HCT116 (cell line): Measurements from ENCODE around the gene ELAC1.

ENCODE experiments used
- CEBPB ChIP-seq: IDR thresholded peaks from 2 replicates; pipeline ENCODE4 v1.6.1; 2012; ENCODE audit warnings: low read depth
- EZH2 ChIP-seq: fragments of 200-600 bp; sonication (generic); IDR thresholded peaks from 2 replicates; pipeline ENCODE4 v1.6.1; 2017; ENCODE audit warnings: antibody characterized with exemption, mixed run types
- POLR2A ChIP-seq: IDR thresholded peaks from 2 replicates; pipeline ENCODE4 v1.7.0; 2011; ENCODE audit warnings: borderline replicate concordance; ENCODE audit not compliant: insufficient read depth, insufficient read length; ENCODE audit errors: extremely low read depth
- POLR2AphosphoS5 ChIP-seq: IDR thresholded peaks from 2 replicates; pipeline ENCODE4 v1.6.1; 2011; ENCODE audit warnings: mild to moderate bottlenecking, low read depth, low read length, moderate library complexity
- YY1 ChIP-seq: IDR thresholded peaks from 2 replicates; pipeline ENCODE4 v1.6.1; 2011; ENCODE audit warnings: low read length, low read depth, moderate library complexity, mild to moderate bottlenecking; ENCODE audit not compliant: insufficient replicate concordance; ENCODE audit errors: extremely low read depth
- ZNF274 ChIP-seq: fragments of 200-500 bp; sonication (Bioruptor generic); IDR thresholded peaks from 2 replicates; pipeline ENCODE4 v1.6.1; 2014; ENCODE audit warnings: mild to moderate bottlenecking, low read depth, low read length, inconsistent platforms
- TF ChIP-seq, protein P1 (sequence below), 3 experiments: fragments of 200-600 bp in 1 of 3; sonication (generic) in 1 of 3; IDR thresholded peaks in 2 of 3; conservative IDR thresholded peaks in 1 of 3; 2 replicates each; pipeline ENCODE4 v1.5.1; 2012 to 2017; ENCODE audit warnings: low read depth in 2 of 3, low read length in 2 of 3, antibody characterized with exemption in 1 of 3, borderline replicate concordance in 1 of 3, control low read depth in 1 of 3, mild to moderate bottlenecking in 1 of 3, mixed read lengths in 1 of 3, mixed run types in 1 of 3, moderate library complexity in 1 of 3; ENCODE audit not compliant: insufficient read depth in 1 of 3
- TF ChIP-seq, protein P2 (sequence below): IDR thresholded peaks from 2 replicates; pipeline ENCODE4 v1.6.1; 2012; ENCODE audit warnings: low read depth
- TF ChIP-seq, protein P3 (sequence below): IDR thresholded peaks from 2 replicates; pipeline ENCODE4 v1.6.1; 2012
- TF ChIP-seq, protein P4 (sequence below): IDR thresholded peaks from 2 replicates; pipeline ENCODE4 v1.6.1; 2012

DNA sequence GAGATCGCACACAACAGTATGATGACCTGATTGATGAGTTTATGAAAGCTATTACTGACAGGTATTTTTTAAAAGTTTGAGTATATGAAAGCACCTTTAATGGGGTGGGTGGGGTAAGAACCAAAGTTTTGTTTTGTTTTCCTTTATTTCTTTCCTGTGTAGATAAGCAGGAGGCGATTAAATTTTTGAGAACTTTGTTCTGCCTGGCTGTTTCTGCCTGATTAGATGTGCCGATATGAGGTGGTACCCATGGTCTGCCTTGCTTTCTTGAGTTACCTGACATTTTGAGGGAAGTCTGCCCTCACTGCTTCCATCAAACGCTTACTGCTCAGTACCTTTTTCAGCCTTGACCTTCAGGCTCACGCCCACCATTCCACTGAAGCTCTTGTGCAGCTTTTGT, 49.7 kb upstream of the ELAC1 start:
- TF ChIP-seq, protein P1, sequence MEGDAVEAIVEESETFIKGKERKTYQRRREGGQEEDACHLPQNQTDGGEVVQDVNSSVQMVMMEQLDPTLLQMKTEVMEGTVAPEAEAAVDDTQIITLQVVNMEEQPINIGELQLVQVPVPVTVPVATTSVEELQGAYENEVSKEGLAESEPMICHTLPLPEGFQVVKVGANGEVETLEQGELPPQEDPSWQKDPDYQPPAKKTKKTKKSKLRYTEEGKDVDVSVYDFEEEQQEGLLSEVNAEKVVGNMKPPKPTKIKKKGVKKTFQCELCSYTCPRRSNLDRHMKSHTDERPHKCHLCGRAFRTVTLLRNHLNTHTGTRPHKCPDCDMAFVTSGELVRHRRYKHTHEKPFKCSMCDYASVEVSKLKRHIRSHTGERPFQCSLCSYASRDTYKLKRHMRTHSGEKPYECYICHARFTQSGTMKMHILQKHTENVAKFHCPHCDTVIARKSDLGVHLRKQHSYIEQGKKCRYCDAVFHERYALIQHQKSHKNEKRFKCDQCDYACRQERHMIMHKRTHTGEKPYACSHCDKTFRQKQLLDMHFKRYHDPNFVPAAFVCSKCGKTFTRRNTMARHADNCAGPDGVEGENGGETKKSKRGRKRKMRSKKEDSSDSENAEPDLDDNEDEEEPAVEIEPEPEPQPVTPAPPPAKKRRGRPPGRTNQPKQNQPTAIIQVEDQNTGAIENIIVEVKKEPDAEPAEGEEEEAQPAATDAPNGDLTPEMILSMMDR (IDR thresholded peaks at IDR 0.05 in 2 of 3, conservative IDR thresholded peaks at IDR 0.05 in 1 of 3; ENCODE audit: borderline replicate concordance in 1 of 3, insufficient read depth in 1 of 3, low read depth in 2 of 3, low read length in 2 of 3) = no peak
- TF ChIP-seq ZNF274 (no peak), POLR2AphosphoS5 (no peak), YY1 (no peak), EZH2 (no peak), CEBPB (no peak), POLR2A (no peak)
- TF ChIP-seq, protein P2, sequence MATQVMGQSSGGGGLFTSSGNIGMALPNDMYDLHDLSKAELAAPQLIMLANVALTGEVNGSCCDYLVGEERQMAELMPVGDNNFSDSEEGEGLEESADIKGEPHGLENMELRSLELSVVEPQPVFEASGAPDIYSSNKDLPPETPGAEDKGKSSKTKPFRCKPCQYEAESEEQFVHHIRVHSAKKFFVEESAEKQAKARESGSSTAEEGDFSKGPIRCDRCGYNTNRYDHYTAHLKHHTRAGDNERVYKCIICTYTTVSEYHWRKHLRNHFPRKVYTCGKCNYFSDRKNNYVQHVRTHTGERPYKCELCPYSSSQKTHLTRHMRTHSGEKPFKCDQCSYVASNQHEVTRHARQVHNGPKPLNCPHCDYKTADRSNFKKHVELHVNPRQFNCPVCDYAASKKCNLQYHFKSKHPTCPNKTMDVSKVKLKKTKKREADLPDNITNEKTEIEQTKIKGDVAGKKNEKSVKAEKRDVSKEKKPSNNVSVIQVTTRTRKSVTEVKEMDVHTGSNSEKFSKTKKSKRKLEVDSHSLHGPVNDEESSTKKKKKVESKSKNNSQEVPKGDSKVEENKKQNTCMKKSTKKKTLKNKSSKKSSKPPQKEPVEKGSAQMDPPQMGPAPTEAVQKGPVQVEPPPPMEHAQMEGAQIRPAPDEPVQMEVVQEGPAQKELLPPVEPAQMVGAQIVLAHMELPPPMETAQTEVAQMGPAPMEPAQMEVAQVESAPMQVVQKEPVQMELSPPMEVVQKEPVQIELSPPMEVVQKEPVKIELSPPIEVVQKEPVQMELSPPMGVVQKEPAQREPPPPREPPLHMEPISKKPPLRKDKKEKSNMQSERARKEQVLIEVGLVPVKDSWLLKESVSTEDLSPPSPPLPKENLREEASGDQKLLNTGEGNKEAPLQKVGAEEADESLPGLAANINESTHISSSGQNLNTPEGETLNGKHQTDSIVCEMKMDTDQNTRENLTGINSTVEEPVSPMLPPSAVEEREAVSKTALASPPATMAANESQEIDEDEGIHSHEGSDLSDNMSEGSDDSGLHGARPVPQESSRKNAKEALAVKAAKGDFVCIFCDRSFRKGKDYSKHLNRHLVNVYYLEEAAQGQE = no peak
- TF ChIP-seq, protein P3, sequence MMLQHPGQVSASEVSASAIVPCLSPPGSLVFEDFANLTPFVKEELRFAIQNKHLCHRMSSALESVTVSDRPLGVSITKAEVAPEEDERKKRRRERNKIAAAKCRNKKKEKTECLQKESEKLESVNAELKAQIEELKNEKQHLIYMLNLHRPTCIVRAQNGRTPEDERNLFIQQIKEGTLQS = no peak
- TF ChIP-seq, protein P4, sequence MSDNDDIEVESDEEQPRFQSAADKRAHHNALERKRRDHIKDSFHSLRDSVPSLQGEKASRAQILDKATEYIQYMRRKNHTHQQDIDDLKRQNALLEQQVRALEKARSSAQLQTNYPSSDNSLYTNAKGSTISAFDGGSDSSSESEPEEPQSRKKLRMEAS = no peak
